ENCODE data around the gene MCL1. TPM values are rescaled to one million over a fixed set of nuclear protein-coding genes. Genes with fewer than 3 reads are reported as not detected.
A peak's percentile ranks its signal among the peaks of the same experiment; 100 is the strongest.

The MCL1 gene
- total and polyA plus RNA-seq, 10 of the 15 experiments (the other 5 are each of a cell fraction or from before 2014, with no cell fraction given): 18.1 to 148 (median 86.4) TPM

DNA sequence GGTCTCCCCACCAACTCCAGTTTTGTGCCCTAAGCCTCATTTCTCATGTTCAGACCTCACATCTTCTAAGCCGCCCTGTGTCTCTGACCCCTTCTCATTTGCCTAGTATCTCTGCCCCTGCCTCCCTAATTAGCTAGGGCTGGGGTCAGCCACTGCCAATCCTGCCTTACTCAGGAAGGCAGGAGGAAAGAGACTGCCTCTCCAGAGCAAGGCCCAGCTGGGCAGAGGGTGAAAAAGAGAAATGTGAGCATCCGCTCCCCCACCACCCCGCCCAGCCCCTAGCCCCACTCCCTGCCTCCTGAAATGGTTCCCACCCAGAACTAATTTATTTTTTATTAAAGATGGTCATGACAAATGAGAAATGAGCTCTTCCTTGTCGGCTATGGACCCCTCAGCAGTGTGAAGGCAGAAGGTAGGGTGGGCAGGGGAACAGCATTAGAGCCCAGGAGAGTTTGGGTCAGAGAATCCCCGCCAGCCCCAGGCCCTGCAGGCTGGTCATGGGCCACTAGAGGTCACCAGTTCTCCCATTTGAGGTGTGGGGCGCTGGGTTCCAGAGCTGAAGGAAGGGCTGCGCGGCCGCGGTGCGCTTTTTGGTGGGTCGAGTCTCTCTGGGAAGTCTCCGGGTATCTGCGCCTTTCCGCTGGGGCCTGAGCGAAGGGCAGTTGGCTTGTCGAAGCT is 18.7 kb downstream of the MCL1 start (continued):
- TF ChIP-seq BCL11A (IDR thresholded peaks at IDR 0.05; ENCODE audit: low read depth, low read length) (peak; percentile 3; the same call in 1 of the 2 replicates), POLR2A (IDR thresholded peaks at IDR 0.05; ENCODE audit: low read depth, low read length) (peak; percentile 5), SMARCA5 (IDR thresholded peaks at IDR 0.05) (peak; percentile 93), RELA (IDR thresholded peaks at IDR 0.05; ENCODE audit: borderline replicate concordance, partially characterized antibody) (peak; percentile 10), RAD21 (IDR thresholded peaks at IDR 0.05; ENCODE audit: insufficient read depth, low read depth, low read length) (peak; percentile 94), JUND (IDR thresholded peaks at IDR 0.05; ENCODE audit: low read depth, low read length) (no peak), BHLHE40 (IDR thresholded peaks at IDR 0.05; ENCODE audit: borderline replicate concordance in 1 of 2, low read depth in 2 of 2, low read length in 1 of 2) (0 out of 4 replicates have a peak, but pooled peaks of 1 of the 2 experiments have one; percentile 14), SMC3 (IDR thresholded peaks at IDR 0.05; ENCODE audit: borderline replicate concordance, low read length) (peak; percentile 79), CBFB (IDR thresholded peaks at IDR 0.05; ENCODE audit: low read depth) (no peak), TCF3 (IDR thresholded peaks at IDR 0.05; ENCODE audit: borderline replicate concordance, insufficient read depth, low read depth, low read length) (no peak)
- TF ChIP-seq, protein P1, sequence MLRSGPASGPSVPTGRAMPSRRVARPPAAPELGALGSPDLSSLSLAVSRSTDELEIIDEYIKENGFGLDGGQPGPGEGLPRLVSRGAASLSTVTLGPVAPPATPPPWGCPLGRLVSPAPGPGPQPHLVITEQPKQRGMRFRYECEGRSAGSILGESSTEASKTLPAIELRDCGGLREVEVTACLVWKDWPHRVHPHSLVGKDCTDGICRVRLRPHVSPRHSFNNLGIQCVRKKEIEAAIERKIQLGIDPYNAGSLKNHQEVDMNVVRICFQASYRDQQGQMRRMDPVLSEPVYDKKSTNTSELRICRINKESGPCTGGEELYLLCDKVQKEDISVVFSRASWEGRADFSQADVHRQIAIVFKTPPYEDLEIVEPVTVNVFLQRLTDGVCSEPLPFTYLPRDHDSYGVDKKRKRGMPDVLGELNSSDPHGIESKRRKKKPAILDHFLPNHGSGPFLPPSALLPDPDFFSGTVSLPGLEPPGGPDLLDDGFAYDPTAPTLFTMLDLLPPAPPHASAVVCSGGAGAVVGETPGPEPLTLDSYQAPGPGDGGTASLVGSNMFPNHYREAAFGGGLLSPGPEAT (IDR thresholded peaks at IDR 0.05; ENCODE audit: low read depth): peak; percentile 31; the same call in 1 of the 2 replicates
